ENCODE measurements around the gene SOST. TPM values are rescaled to one million over a fixed set of nuclear protein-coding genes. Genes with fewer than 3 reads are reported as not detected.

SOST gene
- total RNA-seq, 3 donors from 2014 or later (not counting 1 experiment from before 2014, with no cell fraction given): not detected

- Mint-ChIP-seq H3K9me3 (no peaks in the 10 kb centered on the region), H3K4me1 (peaks cover 25 to 28% of the 10 kb centered on the region in 2 donors), H3K36me3 (no peaks in the 10 kb centered on the region), H3K27me3 (ENCODE audit: low read depth in 2 of 2) (peaks cover 35 to 47% of the 10 kb centered on the region in 2 donors), H3K27ac (no peak overlapping the region), H3K4me3 (no peak overlapping the region)
- peaks cover 26% of the 10 kb centered on the region for H3K4me1 ChIP-seq (ENCODE audit: control insufficient read depth, insufficient read depth, low read length)
- TF ChIP-seq CTCF (IDR thresholded peaks at IDR 0.05): no peak
- H3K27ac ChIP-seq (ENCODE audit: low read length): no peak overlapping the region
- intact Hi-C loops (cut with micrococcal nuclease): no loop called here
- H3K9me3 ChIP-seq (ENCODE audit: control insufficient read depth, insufficient read depth, low read length): no peaks in the 10 kb centered on the region
- H3K4me3 ChIP-seq (ENCODE audit: low read length): no peak overlapping the region
- no peak for ATAC-seq
- WGBS (ENCODE audit: insufficient coverage): 80% methylated on average over 5 of the region's 5 CpGs
- DNase-seq: no peak
- H3K27me3 ChIP-seq (ENCODE audit: control insufficient read depth, insufficient read depth, low read length): peaks cover 6% of the 10 kb centered on the region
- H3K36me3 ChIP-seq (ENCODE audit: control insufficient read depth, insufficient read depth, low read length): no peaks in the 10 kb centered on the region
Measured at GRCh38 chr17:43750153-43750552, 8.4 kb downstream of the SOST start.

- no peak for TF ChIP-seq CTCF (IDR thresholded peaks at IDR 0.05)
- ATAC-seq (no peak), DNase-seq (no peak)
- H3K36me3 Mint-ChIP-seq: no peaks in the 10 kb centered on the region
- H3K4me3 ChIP-seq (ENCODE audit: low read length): no peak overlapping the region
- no peaks in the 10 kb centered on the region for H3K9me3 ChIP-seq (ENCODE audit: control insufficient read depth, insufficient read depth, low read length)
- no peaks in the 10 kb centered on the region for H3K4me1 Mint-ChIP-seq
- no peak overlapping the region for H3K27ac ChIP-seq (ENCODE audit: low read length)
- intact Hi-C loops (cut with micrococcal nuclease): no loop called here
- H3K27me3 ChIP-seq (ENCODE audit: control insufficient read depth, insufficient read depth, low read length): no peaks in the 10 kb centered on the region
- peaks cover 46 to 50% of the 10 kb centered on the region in 2 donors for H3K27me3 Mint-ChIP-seq (ENCODE audit: low read depth in 2 of 2)
- H3K27ac Mint-ChIP-seq: no peak overlapping the region
- no peaks in the 10 kb centered on the region for H3K9me3 Mint-ChIP-seq
- 0% methylated on average over 2 of the region's 6 CpGs for WGBS (ENCODE audit: insufficient coverage)
- H3K4me3 Mint-ChIP-seq: no peak overlapping the region
- H3K36me3 ChIP-seq (ENCODE audit: control insufficient read depth, insufficient read depth, low read length): no peaks in the 10 kb centered on the region
- H3K4me1 ChIP-seq (ENCODE audit: control insufficient read depth, insufficient read depth, low read length): no peaks in the 10 kb centered on the region
Measured at GRCh38 chr17:43745541-43745940, 13.1 kb downstream of the SOST start.

- 89% methylated on average over 5 of the region's 5 CpGs for WGBS (ENCODE audit: insufficient coverage)
- peaks cover 43 to 44% of the 10 kb centered on the region in 2 donors for H3K27me3 Mint-ChIP-seq (ENCODE audit: low read depth in 2 of 2)
- Histone ChIP-seq H3K36me3 (ENCODE audit: control insufficient read depth, insufficient read depth, low read length) (no peaks in the 10 kb centered on the region), H3K4me3 (ENCODE audit: low read length) (no peak overlapping the region), H3K4me1 (ENCODE audit: control insufficient read depth, insufficient read depth, low read length) (no peaks in the 10 kb centered on the region), H3K27ac (ENCODE audit: low read length) (no peak overlapping the region), H3K9me3 (ENCODE audit: control insufficient read depth, insufficient read depth, low read length) (no peaks in the 10 kb centered on the region), H3K27me3 (ENCODE audit: control insufficient read depth, insufficient read depth, low read length) (no peaks in the 10 kb centered on the region)
- intact Hi-C loops (cut with micrococcal nuclease): no loop called here
- H3K9me3 Mint-ChIP-seq: no peaks in the 10 kb centered on the region
- no peaks in the 10 kb centered on the region for H3K4me1 Mint-ChIP-seq
- no peak overlapping the region for H3K4me3 Mint-ChIP-seq
- DNase-seq (no peak), ATAC-seq (no peak)
- no peaks in the 10 kb centered on the region for H3K36me3 Mint-ChIP-seq
- no peak overlapping the region for H3K27ac Mint-ChIP-seq
- no peak for TF ChIP-seq CTCF (IDR thresholded peaks at IDR 0.05)
Measured at GRCh38 chr17:43741636-43742035, 17.0 kb downstream of the SOST start.

GRCh38 chr17:43740541-43740940, 18.1 kb downstream of the SOST start:
- no peaks in the 10 kb centered on the region for H3K4me1 Mint-ChIP-seq
- WGBS (ENCODE audit: insufficient coverage): 82% methylated on average over 4 of the region's 4 CpGs
- TF ChIP-seq CTCF (IDR thresholded peaks at IDR 0.05): no peak
- no peaks in the 10 kb centered on the region for H3K9me3 Mint-ChIP-seq
- intact Hi-C loops (cut with micrococcal nuclease): no loop called here
- no peaks in the 10 kb centered on the region for H3K36me3 ChIP-seq (ENCODE audit: control insufficient read depth, insufficient read depth, low read length)
- H3K36me3 Mint-ChIP-seq: no peaks in the 10 kb centered on the region
- DNase-seq: no peak
- H3K27me3 ChIP-seq (ENCODE audit: control insufficient read depth, insufficient read depth, low read length): no peaks in the 10 kb centered on the region
- no peak overlapping the region for H3K4me3 Mint-ChIP-seq
- no peak for ATAC-seq
- H3K27ac ChIP-seq (ENCODE audit: low read length): no peak overlapping the region
- no peaks in the 10 kb centered on the region for H3K4me1 ChIP-seq (ENCODE audit: control insufficient read depth, insufficient read depth, low read length)
- H3K27ac Mint-ChIP-seq: no peak overlapping the region
- no peaks in the 10 kb centered on the region for H3K9me3 ChIP-seq (ENCODE audit: control insufficient read depth, insufficient read depth, low read length)
- H3K4me3 ChIP-seq (ENCODE audit: low read length): no peak overlapping the region
- H3K27me3 Mint-ChIP-seq (ENCODE audit: low read depth in 2 of 2): peaks cover 34 to 35% of the 10 kb centered on the region in 2 donors

Data from natural killer cell (primary cell).